K562 (cell line): ENCODE results near the gene SRCIN1. TPM values are rescaled to one million over a fixed set of nuclear protein-coding genes. Genes with fewer than 3 reads are reported as not detected.

Source experiments
- BHLHE40 ChIP-seq: IDR thresholded peaks from 2 replicates; pipeline ENCODE4 v1.6.1; 2011; ENCODE audit warnings: low read length, improper control_type of control experiment
- HMBOX1 ChIP-seq: sonication (generic); IDR thresholded peaks from 2 replicates; pipeline ENCODE4 v1.6.1; 2016
- OTX1 ChIP-seq: fragments of 450-650 bp; formaldehyde crosslinking; IDR thresholded peaks from 2 replicates; pipeline ENCODE4 v1.4.0; 2022; ENCODE audit warnings: mild to moderate bottlenecking
- ZNF609 ChIP-seq: sonication (generic); formaldehyde crosslinking; IDR thresholded peaks from 2 replicates; pipeline ENCODE4 v1.8.1; 2023; ENCODE audit warnings: missing genetic modification reagents, mild to moderate bottlenecking, borderline replicate concordance
- polyA plus RNA-seq, 8 experiments: library from polyadenylated mRNA; depleted of rRNA in 4 of 8; stranded (reverse) in 5 of 8; unstranded in 3 of 8; fragments of >200 nt; fragmentation: Nextera tagmentation in 2 of 8; fragmentation: Illumina TruSeq in 1 of 8; extraction: Ambion mirVana in 2 of 8; extraction: Trizol in 1 of 8; gene quantifications; 2 replicates each; pipeline versions ENCODE4 v1.2.1 to v1.2.3, GENCODE V29; 2011 to 2014; ENCODE audit warnings: inconsistent platforms in 1 of 8, missing spikeins in 1 of 8
- total RNA-seq, 7 experiments: library from RNA; depleted of rRNA in 6 of 7; stranded (reverse); fragments of >200 nt in 6 of 7; fragmentation: Illumina TruSeq in 2 of 7; extraction: Trizol in 2 of 7; gene quantifications; 2 replicates each; pipeline versions ENCODE4 v1.2.1 to v1.2.3, GENCODE V29; 2011 to 2021; ENCODE audit warnings: low replicate concordance in 1 of 7
- TF ChIP-seq, protein P1 (sequence below): fragments of 450-650 bp; IDR thresholded peaks from 2 replicates; pipeline ENCODE4 v1.6.1; 2016; ENCODE audit warnings: mild to moderate bottlenecking, moderate library complexity

The SRCIN1 gene
- total and polyA plus RNA-seq, 9 of the 15 experiments (the other 6 are each of a cell fraction or from before 2014, with no cell fraction given) = 0.09 to 0.33 (median 0.13) TPM; not detected in 6

DNA sequence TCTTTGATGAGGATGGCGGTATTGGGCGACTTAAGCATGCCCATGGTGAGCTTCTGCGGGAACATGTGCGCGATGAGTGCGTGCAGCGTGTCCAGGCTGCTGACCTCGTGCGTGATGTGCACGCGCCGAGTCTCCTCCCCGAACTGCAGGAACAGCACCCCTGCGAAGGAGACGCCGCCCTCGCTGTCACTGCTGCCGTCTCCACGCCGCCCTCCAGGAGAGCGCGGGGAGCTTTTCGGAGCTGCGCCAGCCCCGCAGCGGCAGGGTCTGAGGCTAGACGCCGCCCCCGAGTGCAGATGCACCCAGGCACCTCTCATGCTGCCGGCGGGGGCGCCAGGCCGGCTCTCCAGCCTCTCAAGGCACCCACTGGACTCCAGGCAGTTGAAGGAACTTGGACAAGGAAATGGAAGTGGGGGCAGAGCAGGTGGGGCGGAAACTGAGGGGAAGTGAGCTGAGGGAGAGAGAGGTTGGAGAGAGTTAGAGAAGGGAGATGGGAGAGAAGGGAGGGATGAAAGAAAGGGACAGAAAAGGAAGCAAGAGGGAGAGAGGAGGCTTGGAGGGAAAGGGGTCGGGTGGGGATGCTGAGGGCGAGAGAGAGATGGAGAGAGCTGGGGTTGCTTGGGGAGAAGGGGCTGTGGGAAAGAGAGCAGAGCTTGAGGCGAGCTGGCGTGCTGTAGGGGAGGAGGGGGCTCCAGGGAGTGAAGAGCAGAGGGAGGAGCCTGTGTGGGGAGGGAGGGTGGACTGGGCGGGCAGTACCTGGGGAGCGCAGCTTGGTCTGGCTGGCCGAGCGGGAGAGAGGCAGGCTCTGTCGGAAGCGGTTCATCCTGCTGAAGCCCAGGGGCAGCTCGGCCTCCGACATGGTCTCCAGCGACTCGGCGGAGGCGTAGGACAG lies 42.1 kb downstream of the SRCIN1 start (continued):
- TF ChIP-seq, protein P1, sequence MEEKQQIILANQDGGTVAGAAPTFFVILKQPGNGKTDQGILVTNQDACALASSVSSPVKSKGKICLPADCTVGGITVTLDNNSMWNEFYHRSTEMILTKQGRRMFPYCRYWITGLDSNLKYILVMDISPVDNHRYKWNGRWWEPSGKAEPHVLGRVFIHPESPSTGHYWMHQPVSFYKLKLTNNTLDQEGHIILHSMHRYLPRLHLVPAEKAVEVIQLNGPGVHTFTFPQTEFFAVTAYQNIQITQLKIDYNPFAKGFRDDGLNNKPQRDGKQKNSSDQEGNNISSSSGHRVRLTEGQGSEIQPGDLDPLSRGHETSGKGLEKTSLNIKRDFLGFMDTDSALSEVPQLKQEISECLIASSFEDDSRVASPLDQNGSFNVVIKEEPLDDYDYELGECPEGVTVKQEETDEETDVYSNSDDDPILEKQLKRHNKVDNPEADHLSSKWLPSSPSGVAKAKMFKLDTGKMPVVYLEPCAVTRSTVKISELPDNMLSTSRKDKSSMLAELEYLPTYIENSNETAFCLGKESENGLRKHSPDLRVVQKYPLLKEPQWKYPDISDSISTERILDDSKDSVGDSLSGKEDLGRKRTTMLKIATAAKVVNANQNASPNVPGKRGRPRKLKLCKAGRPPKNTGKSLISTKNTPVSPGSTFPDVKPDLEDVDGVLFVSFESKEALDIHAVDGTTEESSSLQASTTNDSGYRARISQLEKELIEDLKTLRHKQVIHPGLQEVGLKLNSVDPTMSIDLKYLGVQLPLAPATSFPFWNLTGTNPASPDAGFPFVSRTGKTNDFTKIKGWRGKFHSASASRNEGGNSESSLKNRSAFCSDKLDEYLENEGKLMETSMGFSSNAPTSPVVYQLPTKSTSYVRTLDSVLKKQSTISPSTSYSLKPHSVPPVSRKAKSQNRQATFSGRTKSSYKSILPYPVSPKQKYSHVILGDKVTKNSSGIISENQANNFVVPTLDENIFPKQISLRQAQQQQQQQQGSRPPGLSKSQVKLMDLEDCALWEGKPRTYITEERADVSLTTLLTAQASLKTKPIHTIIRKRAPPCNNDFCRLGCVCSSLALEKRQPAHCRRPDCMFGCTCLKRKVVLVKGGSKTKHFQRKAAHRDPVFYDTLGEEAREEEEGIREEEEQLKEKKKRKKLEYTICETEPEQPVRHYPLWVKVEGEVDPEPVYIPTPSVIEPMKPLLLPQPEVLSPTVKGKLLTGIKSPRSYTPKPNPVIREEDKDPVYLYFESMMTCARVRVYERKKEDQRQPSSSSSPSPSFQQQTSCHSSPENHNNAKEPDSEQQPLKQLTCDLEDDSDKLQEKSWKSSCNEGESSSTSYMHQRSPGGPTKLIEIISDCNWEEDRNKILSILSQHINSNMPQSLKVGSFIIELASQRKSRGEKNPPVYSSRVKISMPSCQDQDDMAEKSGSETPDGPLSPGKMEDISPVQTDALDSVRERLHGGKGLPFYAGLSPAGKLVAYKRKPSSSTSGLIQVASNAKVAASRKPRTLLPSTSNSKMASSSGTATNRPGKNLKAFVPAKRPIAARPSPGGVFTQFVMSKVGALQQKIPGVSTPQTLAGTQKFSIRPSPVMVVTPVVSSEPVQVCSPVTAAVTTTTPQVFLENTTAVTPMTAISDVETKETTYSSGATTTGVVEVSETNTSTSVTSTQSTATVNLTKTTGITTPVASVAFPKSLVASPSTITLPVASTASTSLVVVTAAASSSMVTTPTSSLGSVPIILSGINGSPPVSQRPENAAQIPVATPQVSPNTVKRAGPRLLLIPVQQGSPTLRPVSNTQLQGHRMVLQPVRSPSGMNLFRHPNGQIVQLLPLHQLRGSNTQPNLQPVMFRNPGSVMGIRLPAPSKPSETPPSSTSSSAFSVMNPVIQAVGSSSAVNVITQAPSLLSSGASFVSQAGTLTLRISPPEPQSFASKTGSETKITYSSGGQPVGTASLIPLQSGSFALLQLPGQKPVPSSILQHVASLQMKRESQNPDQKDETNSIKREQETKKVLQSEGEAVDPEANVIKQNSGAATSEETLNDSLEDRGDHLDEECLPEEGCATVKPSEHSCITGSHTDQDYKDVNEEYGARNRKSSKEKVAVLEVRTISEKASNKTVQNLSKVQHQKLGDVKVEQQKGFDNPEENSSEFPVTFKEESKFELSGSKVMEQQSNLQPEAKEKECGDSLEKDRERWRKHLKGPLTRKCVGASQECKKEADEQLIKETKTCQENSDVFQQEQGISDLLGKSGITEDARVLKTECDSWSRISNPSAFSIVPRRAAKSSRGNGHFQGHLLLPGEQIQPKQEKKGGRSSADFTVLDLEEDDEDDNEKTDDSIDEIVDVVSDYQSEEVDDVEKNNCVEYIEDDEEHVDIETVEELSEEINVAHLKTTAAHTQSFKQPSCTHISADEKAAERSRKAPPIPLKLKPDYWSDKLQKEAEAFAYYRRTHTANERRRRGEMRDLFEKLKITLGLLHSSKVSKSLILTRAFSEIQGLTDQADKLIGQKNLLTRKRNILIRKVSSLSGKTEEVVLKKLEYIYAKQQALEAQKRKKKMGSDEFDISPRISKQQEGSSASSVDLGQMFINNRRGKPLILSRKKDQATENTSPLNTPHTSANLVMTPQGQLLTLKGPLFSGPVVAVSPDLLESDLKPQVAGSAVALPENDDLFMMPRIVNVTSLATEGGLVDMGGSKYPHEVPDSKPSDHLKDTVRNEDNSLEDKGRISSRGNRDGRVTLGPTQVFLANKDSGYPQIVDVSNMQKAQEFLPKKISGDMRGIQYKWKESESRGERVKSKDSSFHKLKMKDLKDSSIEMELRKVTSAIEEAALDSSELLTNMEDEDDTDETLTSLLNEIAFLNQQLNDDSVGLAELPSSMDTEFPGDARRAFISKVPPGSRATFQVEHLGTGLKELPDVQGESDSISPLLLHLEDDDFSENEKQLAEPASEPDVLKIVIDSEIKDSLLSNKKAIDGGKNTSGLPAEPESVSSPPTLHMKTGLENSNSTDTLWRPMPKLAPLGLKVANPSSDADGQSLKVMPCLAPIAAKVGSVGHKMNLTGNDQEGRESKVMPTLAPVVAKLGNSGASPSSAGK = peak; percentile 68
- TF ChIP-seq OTX1 (CRISPR knock-in tag) (peak; percentile 69; the same call in 1 of the 2 replicates), BHLHE40 (peak; percentile 64; the same call in 1 of the 2 replicates), ZNF609 (CRISPR knock-in tag) (no peak), HMBOX1 (no peak)
